Adipose tissue (tissue), 3 donors: ENCODE results near the gene CDC42BPB. TPM values are rescaled to one million over a fixed set of nuclear protein-coding genes. Genes with fewer than 3 reads are reported as not detected.

ENCODE experiments used
- H3K27ac ChIP-seq: one replicate; pipeline ENCODE4 v1.5.1; 2013; ENCODE audit warnings: low read depth, low read length
- WGBS, 3 donors: extraction: QIAGEN DNeasy Blood & Tissue Kit; methylation state at CpG; one replicate each; pipeline ENCODE4 v1.1.7; 2013; 5-methylcytosine and 5-hydroxymethylcytosine counted together
- polyA plus RNA-seq, 3 donors: library from polyadenylated mRNA; stranded (reverse); fragments of 200-250 nt; gene quantifications; one replicate each; pipeline ENCODE4 v1.2.3, GENCODE V29; 2013
- donor health status: healthy with polysubstance abuse.
- donor health status: Bipolar disorder and iron deficiency.
- donor health status: healthy.

The CDC42BPB gene
- polyA plus RNA-seq, 3 donors: 22.8 to 53.5 (median 39.0) TPM

DNA sequence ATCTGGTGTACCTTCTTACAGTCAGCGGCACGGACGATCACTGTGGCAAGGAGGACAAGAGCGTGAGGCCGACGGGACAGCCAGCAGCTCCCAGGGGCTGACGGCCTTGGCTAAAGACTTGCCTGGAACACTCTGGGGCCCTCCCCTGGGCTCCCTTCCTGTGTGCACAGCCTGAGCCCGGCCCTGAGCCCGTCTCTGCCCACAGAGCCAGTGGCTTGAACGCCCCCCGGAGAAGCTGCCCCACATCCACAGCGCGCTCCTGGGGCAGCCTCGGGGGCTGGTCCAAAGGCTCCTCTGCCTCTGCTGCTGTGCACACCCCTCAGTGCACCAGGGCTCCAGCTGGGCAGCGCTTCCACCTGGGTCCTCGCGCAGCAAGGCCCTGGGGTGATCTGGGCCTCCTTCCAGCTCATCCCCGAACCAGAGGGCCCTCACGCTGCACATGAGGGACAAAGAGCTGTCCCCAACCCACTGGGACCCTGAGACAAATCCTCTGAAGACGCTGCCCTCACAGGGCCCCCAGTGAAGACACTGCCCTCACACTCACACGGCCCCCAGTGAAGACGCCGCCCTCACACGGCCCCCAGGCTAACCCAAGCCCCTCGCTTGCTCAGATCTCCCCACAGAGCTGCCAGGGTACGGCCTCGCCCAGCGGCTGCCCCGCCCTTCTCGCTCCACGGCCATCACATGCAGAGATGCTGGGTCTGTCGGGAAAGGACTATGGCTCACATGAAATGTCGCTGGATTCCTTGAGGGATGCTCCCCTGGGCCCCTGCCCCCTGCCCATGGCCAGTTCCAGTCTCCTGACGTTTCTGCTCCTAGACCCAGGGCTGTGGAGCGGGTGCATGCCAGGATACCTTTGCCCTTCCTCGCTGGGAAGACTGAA, 112.7 kb downstream of the CDC42BPB start:
- 91 to 93% (median 92%) methylated on average over 34 to 36 of the region's 36 CpGs for WGBS, 3 donors
- H3K27ac ChIP-seq: no peak overlapping the region

DNA sequence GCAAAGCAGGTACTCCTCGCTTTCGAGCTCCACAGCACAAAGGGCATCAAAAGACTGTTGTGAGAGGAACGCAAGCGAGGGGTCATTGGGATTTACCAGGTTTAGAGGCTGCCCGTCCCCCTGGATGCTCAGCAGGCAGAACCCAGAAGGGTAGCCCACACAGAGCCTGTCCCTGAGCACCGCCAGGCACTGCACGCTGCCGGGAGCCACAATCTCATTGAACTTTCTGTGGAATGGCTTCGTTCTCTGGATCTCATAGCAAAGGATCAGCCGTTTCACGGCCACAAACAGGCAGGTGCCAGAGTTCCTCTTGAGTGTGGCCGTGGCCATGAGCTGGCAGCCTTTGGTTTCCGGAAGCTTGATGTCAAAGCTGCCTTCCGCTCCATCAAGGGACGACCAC, 113.4 kb downstream of the CDC42BPB start:
- H3K27ac ChIP-seq: no peak overlapping the region
- WGBS, 3 donors: 92 to 96% (median 95%) methylated on average over 15 of the region's 15 CpGs

DNA sequence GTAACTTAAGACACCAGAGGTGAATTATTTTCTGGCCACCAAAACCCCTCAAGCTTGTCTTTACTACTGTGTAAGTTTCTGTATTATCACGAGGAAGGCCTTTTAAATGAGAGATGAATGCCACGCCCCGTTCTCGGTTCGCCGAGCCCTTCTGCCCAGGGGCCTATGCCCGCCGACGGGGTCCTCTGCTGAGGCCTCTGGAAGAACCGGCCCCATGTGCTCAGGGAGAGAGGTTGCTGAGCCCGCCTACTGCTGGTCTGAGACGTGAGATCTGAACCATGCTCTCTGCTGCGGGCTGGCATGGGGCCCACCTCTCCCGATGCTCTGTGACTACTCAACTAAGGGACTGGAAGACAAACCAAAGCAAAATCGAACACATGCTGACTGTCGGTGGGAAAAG, 113.9 kb downstream of the CDC42BPB start:
- 91 to 93% (median 91%) methylated on average over 16 of the region's 16 CpGs for WGBS, 3 donors

DNA sequence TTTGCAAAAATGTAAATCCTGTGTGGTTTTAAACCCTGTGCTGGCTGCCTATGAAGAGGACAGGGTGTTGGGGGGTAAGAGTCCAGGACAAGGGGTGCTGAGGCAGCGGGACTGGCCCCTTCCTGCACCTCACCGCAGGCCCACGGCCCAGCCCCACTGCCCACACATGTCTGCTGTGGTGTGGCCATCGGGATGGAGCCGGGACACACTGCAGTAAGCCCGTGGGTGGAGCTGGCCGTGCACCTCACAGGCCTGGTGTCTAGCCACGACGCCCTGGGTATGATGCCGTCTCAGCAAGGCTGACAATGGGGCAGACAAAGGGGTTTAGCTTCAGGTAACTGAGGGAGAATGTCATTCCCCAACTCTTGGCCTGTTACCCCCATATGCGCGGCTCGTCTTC, 115.3 kb downstream of the CDC42BPB start:
- WGBS, 3 donors: 92 to 99% (median 93%) methylated on average over 11 to 13 of the region's 13 CpGs

More for the DNA sequence above, 113.9 kb downstream of the CDC42BPB start:
- no peak overlapping the region for H3K27ac ChIP-seq

DNA sequence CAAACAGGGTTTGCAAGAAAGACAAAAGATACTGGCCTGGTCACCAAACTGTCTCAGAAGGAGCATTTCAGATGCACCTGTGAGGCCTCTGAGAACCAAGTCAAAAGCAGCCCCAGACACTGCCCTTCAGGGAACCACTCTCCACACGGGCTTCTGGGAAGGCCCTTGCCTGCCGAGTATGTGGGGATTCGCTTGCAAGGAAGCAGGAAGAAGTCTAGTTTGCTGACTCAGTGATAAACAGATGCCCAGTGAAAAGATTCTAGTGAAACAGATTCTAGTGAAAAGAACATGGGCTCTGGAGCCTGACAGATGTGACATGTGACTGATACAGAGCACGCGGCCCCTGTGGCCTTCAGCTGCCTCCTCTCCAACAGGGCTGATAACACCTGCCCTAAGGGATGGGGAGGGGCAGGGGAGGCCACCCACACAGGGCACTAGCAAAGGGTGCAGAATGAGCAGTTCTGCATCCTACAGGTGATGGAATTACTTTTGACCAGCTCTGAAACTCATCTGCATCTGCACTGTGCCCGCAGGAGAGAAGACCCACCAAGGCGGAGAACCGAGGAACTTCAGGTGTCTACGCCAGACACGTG, 115.8 kb downstream of the CDC42BPB start:
- no peak overlapping the region for H3K27ac ChIP-seq
- 77 to 80% (median 80%) methylated on average over 10 of the region's 10 CpGs for WGBS, 3 donors

More for the DNA sequence above, 115.3 kb downstream of the CDC42BPB start:
- H3K27ac ChIP-seq: no peak overlapping the region

DNA sequence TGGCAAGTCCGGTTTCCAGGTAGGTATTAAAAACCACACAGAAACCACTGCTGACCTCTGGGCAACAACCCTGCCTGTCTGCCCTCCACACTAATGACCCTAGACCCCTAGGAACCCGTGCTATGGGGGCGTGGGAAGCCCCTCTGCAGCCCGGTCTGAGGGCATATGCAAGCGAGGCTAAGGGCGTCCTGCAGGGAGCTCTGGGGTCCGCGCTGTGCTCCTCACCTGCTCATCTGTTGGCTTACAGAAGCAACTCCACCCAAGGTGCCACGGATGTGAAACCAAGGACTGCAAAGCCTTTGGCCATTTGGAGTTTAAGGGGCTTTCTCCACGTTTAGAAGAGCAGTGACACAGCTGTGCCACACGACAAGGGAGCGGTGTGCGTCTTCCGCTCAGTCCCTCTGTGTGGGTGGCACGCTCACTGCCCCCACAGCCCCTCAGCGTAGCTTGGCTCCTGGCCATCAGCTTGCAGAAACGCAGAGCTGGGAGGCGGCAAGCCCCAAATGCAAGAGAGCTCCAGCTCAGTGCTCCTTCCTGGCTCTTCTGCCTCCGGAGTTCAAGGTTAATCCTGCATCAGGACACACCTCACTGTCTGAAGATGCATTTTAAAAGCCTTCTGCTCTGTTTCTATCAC, 116.5 kb downstream of the CDC42BPB start:
- H3K27ac ChIP-seq: no peak overlapping the region
- WGBS, 3 donors: 86 to 89% (median 86%) methylated on average over 19 of the region's 19 CpGs

DNA sequence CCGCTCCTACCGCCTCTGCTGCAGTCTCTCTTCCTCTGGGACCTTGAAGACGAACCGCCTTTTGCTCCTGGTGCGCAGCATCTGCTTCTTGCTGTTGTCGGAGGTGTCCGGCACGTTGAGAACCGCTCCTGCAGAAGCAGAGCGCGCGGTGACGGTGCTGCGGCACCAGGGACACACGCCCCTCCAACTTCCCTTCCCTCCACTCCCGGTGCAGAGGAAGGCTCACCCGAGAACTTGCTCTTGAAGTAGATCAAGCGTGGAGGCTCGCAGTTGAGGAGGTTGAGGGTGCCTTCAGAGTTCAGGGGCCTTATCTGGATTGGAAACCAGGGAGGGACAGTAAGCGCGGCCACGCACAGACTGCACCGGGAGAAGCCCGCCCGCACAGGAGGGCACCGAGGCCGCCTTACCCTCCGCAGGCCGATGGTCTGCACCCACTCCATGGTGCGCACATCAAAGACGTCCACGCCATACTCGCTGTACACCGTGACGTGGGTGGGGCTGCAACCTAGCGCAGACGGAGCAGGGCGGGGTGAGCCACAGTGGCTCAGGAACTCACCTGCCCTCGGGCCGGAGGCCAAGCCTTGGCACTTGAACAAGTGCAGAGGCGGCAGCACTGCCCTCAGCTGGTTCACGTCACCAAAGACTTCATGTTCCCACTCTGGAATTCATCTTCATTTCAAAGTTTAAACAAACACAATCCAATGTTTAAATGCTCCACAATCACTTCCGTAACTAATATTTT, 117.4 kb downstream of the CDC42BPB start:
- H3K27ac ChIP-seq: no peak overlapping the region

DNA sequence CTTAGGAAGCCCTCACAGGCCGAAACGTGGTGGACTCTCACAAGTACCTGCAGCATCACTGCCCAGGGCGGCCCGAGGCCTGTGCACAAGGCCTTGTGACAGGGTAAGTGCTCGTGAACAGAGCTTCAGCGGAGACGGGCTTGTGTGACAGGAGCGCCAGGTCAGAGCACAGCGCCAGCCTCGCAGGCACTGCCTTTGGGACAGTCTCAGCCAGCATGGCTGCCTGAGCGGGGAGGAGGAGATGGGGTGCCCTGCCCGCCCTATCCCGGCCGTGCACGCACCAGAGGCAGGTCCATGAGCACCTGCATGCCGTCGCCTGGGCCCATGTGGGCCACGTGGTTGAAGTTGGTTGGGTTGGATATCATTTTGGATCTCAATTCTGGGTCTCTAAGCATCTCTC, 118.0 kb downstream of the CDC42BPB start:
- 94 to 97% (median 95%) methylated on average over 18 of the region's 18 CpGs for WGBS, 3 donors
- H3K27ac ChIP-seq: no peak overlapping the region

More for the DNA sequence above, 117.4 kb downstream of the CDC42BPB start:
- WGBS, 3 donors: 92 to 94% (median 94%) methylated on average over 42 to 43 of the region's 43 CpGs

DNA sequence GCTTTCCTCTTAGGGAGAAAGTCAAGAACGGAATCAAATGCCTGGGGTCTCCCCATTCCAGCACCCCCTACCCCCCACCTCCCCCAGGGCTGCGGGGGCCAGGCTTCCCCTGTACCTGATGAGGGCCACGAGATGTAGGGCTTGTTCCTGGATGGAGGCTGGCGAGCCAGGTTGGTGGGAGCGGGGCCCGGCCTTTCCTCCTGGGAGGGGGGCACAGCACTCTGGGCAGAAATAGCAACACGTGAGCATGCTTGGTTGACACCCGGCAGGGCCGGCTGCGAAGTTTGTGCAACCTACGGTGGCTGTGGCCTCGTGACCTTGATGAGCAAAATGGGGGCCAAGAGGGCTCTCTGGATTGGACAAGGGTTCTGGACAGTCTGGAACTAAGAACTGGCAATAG, 119.2 kb downstream of the CDC42BPB start:
- 91 to 95% (median 92%) methylated on average over 12 of the region's 12 CpGs for WGBS, 3 donors

DNA sequence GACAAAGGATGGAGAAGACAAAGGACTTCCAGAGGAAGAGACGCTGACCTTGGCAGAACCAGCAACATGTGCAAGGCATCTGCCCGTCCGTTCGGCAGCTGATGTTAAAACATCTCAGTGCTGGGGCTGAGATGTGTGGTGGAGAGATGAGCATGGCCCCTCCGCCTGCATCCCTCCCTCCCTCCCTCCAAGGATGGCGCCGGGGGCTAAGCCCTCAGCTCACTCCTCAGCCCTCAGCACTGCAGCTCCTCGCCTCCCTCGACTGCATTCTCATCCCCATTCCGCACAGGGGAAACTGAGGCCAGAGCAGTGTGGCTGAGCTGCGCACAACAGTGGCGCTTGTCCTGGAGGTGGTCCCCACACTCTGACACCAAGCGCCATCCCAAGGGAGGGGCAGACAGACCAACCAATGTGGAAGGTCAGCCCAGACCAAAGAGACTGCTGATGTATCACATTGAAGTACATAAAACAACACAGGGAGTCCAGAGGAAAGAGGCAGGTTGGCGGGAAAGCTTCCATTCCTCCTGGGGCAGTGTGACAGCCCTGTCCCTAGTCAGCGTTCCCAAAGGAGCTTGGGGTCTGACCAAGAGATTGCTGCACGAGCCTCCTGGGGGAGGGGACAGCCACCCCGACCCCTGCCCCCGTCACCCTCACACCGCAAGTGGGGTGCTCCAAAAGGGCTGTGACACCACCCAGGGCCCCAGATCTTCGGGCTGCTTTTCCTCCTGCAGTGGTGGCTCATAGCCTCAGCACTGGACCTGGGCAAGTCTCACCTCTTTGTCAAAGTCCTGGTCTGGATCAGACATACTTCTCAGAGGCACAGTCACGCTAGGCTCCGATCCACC, 119.8 kb downstream of the CDC42BPB start:
- H3K27ac ChIP-seq: no peak overlapping the region
- 90 to 96% (median 95%) methylated on average over 22 of the region's 22 CpGs for WGBS, 3 donors

More for the DNA sequence above, 119.2 kb downstream of the CDC42BPB start:
- no peak overlapping the region for H3K27ac ChIP-seq

DNA sequence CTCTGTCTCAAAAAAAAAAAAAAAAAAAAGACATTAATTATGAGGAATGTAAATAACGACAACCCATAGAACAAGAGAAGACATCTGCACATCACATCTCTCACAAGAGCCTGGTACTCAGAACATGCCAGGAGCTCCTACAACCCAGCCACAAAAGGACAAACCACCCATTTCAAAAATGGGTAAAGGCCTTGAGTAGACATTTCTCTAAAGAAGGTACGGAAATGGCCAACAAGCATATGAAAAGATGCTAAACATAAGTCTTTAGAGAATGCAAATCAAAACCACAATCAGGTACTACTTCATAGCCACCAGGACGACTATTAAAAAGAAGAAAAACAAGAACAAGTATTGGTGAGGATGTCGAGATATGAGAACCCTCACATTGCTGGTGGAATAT, 121.6 kb downstream of the CDC42BPB start:
- H3K27ac ChIP-seq: no peak overlapping the region
- WGBS, 3 donors: 88 to 90% (median 90%) methylated on average over 4 of the region's 4 CpGs

DNA sequence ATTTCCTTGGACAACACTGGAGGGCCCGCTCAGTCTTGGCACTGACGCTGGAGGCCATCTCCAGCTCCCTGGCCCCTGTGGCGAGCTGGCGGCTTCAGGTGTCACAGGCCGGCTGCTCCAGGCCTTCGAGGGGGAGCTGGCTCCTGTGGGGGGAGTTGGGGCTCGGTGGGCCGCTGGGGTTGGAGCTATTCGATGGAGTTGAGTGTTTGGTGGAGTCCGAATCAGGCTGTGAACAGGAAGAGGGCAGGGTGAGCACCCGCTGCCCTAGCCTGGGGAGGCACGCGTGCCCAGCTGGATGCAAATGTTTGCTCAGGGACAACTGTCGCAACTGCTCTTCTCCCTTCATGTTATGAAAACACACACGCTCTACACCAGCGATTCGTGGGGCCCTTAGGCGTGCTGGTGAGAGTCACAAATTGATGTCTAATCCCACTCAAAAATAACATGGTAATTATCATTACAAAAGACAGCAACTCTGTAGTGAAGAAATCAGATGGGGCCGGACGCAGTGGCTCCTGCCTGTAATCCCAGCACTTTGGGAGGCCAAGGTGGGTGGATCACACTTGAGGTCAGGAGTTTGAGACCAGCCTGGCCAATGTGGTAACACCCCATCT, 123.6 kb downstream of the CDC42BPB start:
- no peak overlapping the region for H3K27ac ChIP-seq
- 92 to 97% (median 93%) methylated on average over 20 of the region's 20 CpGs for WGBS, 3 donors

DNA sequence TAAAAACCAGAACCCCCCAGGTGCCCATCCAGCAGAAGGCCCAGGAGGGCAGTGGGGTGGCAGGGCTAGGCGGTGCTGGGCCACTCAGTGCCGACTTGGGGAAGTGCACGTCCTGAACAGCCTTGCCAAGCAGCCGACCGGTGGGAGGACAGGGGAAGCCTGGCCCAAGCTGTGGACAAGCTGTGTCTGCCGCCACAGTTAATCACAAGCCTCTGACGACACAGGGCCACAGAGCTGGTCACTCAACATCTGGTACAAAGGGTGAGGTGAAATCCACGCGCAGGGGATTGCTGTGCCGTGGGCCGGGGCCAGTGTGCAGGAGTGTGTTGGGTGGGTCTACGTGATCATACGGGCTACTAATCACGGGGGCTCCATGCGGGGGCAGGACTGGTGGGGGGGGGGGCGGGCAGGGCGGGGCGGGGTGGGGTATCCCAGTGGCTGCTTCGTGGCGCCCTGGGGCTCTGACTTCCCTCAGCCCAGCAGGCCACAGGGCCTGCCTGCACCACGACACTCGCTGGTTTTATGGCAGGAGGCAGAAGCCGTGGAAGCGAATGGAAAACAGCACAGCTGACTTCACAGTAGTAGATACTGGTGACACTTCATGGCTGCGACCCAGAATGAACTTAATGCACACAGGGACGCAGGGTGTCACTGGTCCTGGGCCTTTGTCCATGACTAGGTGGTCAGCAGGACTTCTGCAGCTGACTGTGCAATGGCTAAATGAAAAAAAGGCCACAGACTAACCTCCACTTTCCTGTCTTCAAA, 124.7 kb downstream of the CDC42BPB start:
- 87 to 88% (median 88%) methylated on average over 25 to 26 of the region's 26 CpGs for WGBS, 3 donors
- H3K27ac ChIP-seq: no peak overlapping the region

DNA sequence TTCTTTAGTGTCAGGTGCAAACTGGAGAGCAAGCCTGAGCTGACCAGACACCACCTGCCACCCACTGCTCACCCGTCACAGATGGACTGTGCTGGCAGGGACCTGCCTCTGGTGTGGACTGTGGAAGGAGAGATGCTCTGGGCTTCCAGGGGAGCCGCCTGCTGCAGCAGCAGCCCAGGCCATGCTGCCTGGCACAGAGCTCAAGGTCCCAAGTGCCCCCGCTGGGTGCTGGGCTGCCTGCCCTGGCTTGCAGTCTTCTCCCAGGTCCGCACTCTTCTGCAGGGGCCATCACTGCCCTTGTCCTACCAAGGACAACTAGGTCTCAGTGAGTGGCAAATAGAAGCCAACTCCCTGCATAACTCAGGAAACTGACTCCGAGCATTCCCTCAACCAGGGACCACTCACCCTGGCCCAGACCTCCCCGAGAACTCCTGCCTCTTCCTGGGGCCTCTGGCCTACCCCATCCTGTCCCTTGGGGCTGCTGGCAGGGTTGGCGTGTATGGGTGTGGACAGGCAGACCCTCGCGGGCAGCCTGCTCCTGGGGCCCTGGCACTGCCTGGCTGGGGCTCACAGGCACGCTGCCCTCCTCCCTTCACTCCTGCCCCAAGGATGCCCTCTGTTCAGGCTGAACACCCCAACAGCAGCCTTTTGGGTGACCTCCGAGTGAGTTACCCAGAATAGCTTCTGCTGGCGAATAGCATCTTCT, 125.6 kb downstream of the CDC42BPB start:
- H3K27ac ChIP-seq: no peak overlapping the region
- WGBS, 3 donors: 90 to 95% (median 91%) methylated on average over 9 to 12 of the region's 12 CpGs

DNA sequence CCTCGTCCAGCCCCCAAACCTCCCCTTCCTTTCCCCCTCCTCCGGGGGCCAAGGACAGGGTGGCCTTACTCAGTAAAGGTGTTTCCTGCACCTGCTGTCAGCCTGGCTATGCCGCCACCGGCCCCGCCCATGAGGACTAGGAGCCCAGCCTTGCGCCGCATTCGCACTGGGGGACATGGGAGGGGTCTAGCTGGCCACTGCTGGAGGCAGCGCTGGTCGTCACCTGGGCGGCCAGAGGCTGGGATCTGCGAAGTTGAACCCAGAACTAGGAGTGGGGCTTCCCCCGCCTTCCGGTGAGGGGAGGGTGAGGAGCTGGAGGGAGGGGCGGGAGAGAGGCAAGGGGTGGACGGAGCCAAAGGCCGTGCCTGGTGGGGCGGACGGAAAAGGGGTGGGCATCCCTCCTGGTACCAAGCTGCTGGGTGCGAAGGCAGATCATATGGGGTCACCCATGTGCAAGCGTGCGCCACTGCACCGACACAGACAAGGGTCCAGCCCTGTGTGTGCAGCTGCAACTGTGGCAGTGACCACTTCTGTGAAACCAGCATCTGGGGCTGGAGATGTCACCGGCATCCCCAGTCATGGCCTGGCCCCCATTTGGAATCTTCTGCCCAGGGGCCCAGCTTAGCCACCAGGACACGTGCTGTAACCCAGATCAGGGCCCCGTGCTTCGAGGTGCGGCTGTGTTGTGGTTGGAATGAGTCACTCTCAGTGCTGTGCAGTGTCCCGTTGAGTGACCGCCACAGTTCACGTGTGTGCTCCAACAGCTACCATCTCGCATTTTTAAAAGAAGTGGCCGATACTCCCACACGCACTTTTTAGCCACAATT, 126.4 kb downstream of the CDC42BPB start:
- H3K27ac ChIP-seq: no peak overlapping the region
- 65 to 73% (median 66%) methylated on average over 33 to 34 of the region's 34 CpGs for WGBS, 3 donors
